Skeletal muscle tissue (tissue), 4 donors: ENCODE results near the gene USP12. TPM values are rescaled to one million over a fixed set of nuclear protein-coding genes. Genes with fewer than 3 reads are reported as not detected.
"Not testable (repeated sequence)": the region's sequence is repeated elsewhere in the genome, so short reads cannot be mapped to it uniquely, and the experiment has no call there.

Experiments
- H3K27ac ChIP-seq: one replicate; pipeline ENCODE4 v1.7.0; 2013; ENCODE audit warnings: mild to moderate bottlenecking, low read depth, low read length, inconsistent platforms
- H3K27me3 ChIP-seq, 3 donors: one replicate each; pipeline ENCODE4 v1.7.0; 2013; ENCODE audit warnings: low read length in 3 of 3; ENCODE audit not compliant: control insufficient read depth in 3 of 3, insufficient read depth in 3 of 3
- H3K36me3 ChIP-seq, 3 donors: one replicate each; pipeline ENCODE4 v1.7.0; 2013; ENCODE audit warnings: low read length in 3 of 3; ENCODE audit not compliant: control insufficient read depth in 3 of 3, insufficient read depth in 3 of 3
- H3K4me1 ChIP-seq, 3 donors: one replicate each; pipeline ENCODE4 v1.7.0; 2013; ENCODE audit warnings: low read length in 3 of 3, mild to moderate bottlenecking in 3 of 3; ENCODE audit not compliant: control insufficient read depth in 3 of 3, insufficient read depth in 3 of 3
- H3K4me3 ChIP-seq, 3 donors: one replicate each; pipeline ENCODE4 v1.7.0; 2013; ENCODE audit warnings: low read length in 3 of 3
- H3K9ac ChIP-seq, 3 donors: one replicate each; pipeline ENCODE4 v1.7.0; 2013; ENCODE audit warnings: low read length in 3 of 3, mild to moderate bottlenecking in 3 of 3, moderate library complexity in 2 of 3, low read depth in 1 of 3
- H3K9me3 ChIP-seq, 3 donors: one replicate each; pipeline ENCODE4 v1.7.0; 2013; ENCODE audit warnings: low read length in 3 of 3; ENCODE audit not compliant: control insufficient read depth in 3 of 3
- total RNA-seq: library from RNA; depleted of rRNA; stranded (reverse); fragments of >200 nt; gene quantifications from one replicate; pipeline ENCODE4 v1.2.3, GENCODE V29; 2014
- donor health status: Osteomylitis.

The USP12 gene
- total RNA-seq, 1 donor from 2014 or later = 22.4 TPM

GRCh38 chr13:27086599-27087265 is 84.9 kb downstream of the USP12 start:
- H3K36me3 ChIP-seq = peaks cover 4 to 14% (median 9%) of the 10 kb centered on the region in 3 donors
- no peak overlapping the region for H3K4me3 ChIP-seq
- H3K27ac ChIP-seq = no peak overlapping the region
- H3K9ac ChIP-seq = no peak overlapping the region
- H3K27me3 ChIP-seq = no peaks in the 10 kb centered on the region
- H3K9me3 ChIP-seq = no peaks in the 10 kb centered on the region
- no peaks in the 10 kb centered on the region for H3K4me1 ChIP-seq

- Histone ChIP-seq H3K9ac (no peak overlapping the region), H3K27me3 (no peaks in the 10 kb centered on the region), H3K4me1 (peaks cover 3 to 7% (median 7%) of the 10 kb centered on the region in 3 donors), H3K4me3 (no peak overlapping the region), H3K36me3 (peaks cover 6 to 19% (median 8%) of the 10 kb centered on the region in 3 donors), H3K9me3 (no peaks in the 10 kb centered on the region), H3K27ac (no peak overlapping the region)
Measured at GRCh38 chr13:27083183-27083582, 88.4 kb downstream of the USP12 start.

- Histone ChIP-seq H3K27ac (no peak overlapping the region), H3K4me3 (no peak overlapping the region), H3K9me3 (no peaks in the 10 kb centered on the region), H3K9ac (no peak overlapping the region), H3K27me3 (no peaks in the 10 kb centered on the region), H3K4me1 (peaks cover 3 to 7% (median 7%) of the 10 kb centered on the region in 3 donors), H3K36me3 (peaks cover 6 to 18% (median 8%) of the 10 kb centered on the region in 3 donors)
Measured at GRCh38 chr13:27081893-27082679, 89.5 kb downstream of the USP12 start.

- Histone ChIP-seq H3K9ac (no peak overlapping the region), H3K27me3 (no peaks in the 10 kb centered on the region), H3K4me1 (peaks cover 3 to 9% (median 7%) of the 10 kb centered on the region in 3 donors), H3K36me3 (peaks cover 2 to 8% (median 6%) of the 10 kb centered on the region in 3 donors), H3K9me3 (no peaks in the 10 kb centered on the region), H3K4me3 (no peak overlapping the region), H3K27ac (no peak overlapping the region)
Measured at GRCh38 chr13:27080018-27080948, 91.3 kb downstream of the USP12 start.

- Histone ChIP-seq H3K4me1 (peaks cover 3 to 9% (median 7%) of the 10 kb centered on the region in 3 donors), H3K27ac (no peak overlapping the region), H3K27me3 (no peaks in the 10 kb centered on the region), H3K4me3 (no peak overlapping the region), H3K9ac (no peak overlapping the region), H3K36me3 (peaks cover 2 to 8% (median 6%) of the 10 kb centered on the region in 3 donors), H3K9me3 (no peaks in the 10 kb centered on the region)
Measured at GRCh38 chr13:27079421-27079958, 92.1 kb downstream of the USP12 start.

GRCh38 chr13:27077451-27077850 is 94.2 kb downstream of the USP12 start:
- Histone ChIP-seq H3K27me3 (no peaks in the 10 kb centered on the region), H3K27ac (no peak overlapping the region), H3K9ac (no peak overlapping the region), H3K4me3 (no peak overlapping the region), H3K36me3 (peaks cover 2 to 5% (median 4%) of the 10 kb centered on the region in 3 donors), H3K9me3 (no peaks in the 10 kb centered on the region), H3K4me1 (peaks cover 3 to 9% (median 7%) of the 10 kb centered on the region in 3 donors)

GRCh38 chr13:27076421-27076820 is 95.2 kb downstream of the USP12 start:
- no peaks in the 10 kb centered on the region for H3K9me3 ChIP-seq
- H3K9ac ChIP-seq = no peak overlapping the region
- H3K27me3 ChIP-seq = no peaks in the 10 kb centered on the region
- H3K27ac ChIP-seq = no peak overlapping the region
- H3K4me1 ChIP-seq = peaks cover 3 to 9% (median 7%) of the 10 kb centered on the region in 3 donors
- peaks cover 2 to 5% (median 4%) of the 10 kb centered on the region in 3 donors for H3K36me3 ChIP-seq
- no peak overlapping the region for H3K4me3 ChIP-seq

- Histone ChIP-seq H3K4me1 (peaks cover 0 to 2% (median 0%) of the 10 kb centered on the region in 3 donors), H3K4me3 (no peak overlapping the region), H3K36me3 (peaks cover 0 to 11% (median 11%) of the 10 kb centered on the region in 3 donors), H3K9ac (no peak overlapping the region), H3K27ac (no peak overlapping the region), H3K27me3 (no peaks in the 10 kb centered on the region), H3K9me3 (no peaks in the 10 kb centered on the region)
Measured at GRCh38 chr13:27073186-27073585, 98.4 kb downstream of the USP12 start.

- not testable (repeated sequence) for H3K27ac ChIP-seq, H3K27me3 ChIP-seq, H3K4me3 ChIP-seq, H3K9ac ChIP-seq, H3K4me1 ChIP-seq, H3K9me3 ChIP-seq
- peaks cover 0 to 11% (median 7%) of the 10 kb centered on the region in 3 donors for H3K36me3 ChIP-seq
Measured at GRCh38 chr13:27066123-27066522, 105.5 kb downstream of the USP12 start.
